Medulla oblongata (tissue), 1 donor: ENCODE results near the gene SYPL2.
"Not testable (repeated sequence)": the region's sequence is repeated elsewhere in the genome, so short reads cannot be mapped to it uniquely, and the experiment has no call there.

Experiments
- DNase-seq: peaks from one replicate; pipeline ENCODE4 v3.0.0-alpha.2; 2015; ENCODE audit errors: extremely low spot score

Gene SYPL2

DNA sequence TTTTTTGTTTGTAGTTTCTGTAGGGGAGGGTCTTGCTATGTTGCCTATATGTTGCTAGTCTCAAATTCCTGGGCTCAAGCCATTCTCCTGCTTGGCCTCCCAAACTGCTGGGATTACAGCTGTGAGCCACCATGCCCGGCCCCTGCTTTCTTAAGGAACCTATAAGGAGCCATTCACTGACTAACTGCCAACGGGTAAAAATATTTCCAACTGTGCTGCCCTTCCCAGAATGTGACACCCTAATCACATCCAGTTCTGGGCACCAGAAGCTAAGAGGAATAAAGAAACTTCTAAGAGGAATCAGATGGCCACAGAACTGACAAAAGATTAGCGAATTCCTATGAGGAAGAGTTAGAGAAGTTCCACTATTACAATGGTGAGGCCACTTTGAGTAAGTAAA, 6.4 kb downstream of the SYPL2 start:
- no peak for DNase-seq

DNA sequence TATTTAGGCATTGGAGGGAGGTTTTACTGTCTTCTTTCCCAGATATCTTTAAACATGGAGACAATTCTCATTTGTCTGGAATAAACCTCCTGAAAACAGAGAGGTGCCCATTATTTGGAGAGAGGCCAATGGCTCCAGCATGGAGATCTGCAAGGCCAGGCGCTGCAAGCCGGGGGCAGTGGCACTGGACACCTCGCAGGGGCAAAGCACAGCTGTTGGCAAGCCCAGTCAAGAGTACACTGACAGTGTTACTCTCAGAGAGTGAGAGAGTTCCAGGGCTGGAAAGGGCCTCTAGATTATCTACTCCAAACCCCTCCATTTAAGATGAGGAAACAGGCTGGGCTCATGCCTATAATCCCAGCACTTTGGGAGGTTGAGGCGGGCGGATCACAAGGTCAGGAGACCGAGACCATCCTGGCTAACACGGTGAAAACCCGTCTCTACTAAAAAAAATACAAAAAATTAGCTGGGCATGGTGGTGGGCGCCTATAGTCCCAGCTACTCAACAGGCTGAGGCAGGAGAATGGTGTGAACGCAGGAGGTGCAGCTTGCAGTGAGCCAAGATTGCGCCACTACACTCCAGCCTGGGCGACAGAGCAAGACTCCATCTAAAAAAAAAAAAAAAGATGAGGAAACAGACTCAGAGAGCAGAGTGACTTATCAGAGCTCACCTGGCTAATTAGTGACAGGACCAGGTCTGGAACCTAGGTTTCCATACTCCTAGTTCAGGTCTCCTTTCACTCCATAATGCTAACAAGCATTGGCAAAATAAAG, 7.1 kb downstream of the SYPL2 start:
- DNase-seq, result not testable (repeated sequence)

DNA sequence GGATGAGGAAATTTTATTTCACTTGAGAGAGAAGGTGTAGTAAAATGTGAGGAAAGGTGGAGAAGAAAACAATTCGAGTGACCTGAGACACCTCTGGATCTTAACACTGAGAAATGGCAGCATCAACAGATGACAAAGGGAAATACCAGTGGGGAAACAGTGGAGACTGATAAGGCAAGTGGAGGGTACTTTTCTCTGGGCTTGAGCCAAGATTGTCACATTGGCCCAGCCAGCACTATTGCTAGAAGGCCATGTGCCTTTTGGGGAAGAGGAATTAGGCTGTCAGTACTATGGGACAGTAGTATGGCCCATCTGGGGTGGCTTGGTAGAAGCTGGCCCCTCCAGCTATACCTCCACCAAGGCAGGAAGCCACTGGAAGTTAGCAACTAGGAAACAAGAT, 8.4 kb downstream of the SYPL2 start:
- no peak for DNase-seq

DNA sequence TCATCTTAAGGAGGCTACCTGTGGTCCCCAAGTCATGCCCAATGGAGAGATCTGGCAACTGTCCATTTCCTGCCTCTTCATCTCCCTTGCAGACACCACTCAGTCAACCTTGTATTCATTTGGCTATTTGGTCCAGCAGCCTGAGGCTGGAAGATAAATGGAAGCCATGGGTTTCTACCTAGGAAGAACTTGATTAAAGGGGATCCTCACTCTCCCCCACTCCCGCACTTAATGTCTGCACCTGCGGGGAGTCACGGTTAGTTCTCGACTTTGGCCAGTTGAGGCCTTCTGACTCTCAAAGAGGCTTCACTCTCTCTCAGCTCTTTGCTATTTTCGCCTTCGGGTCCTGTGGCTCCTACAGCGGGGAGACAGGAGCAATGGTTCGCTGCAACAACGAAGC, 8.9 kb downstream of the SYPL2 start:
- no peak for DNase-seq

DNA sequence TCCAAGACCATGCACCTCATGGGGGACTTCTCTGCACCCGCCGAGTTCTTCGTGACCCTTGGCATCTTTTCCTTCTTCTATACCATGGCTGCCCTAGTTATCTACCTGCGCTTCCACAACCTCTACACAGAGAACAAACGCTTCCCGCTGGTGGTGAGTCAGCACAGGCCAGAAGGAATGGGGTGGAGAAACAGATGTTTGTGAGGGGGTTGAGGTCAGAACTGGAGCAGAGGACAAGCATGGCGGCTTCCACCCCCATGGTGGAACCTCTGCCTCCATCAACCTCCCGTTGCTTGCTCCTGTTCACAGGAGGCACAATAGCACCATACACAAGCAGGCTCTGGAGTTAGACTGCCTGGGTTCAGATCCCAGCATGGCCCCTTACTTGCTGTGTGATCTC, 10.5 kb downstream of the SYPL2 start:
- DNase-seq, result no peak

DNA sequence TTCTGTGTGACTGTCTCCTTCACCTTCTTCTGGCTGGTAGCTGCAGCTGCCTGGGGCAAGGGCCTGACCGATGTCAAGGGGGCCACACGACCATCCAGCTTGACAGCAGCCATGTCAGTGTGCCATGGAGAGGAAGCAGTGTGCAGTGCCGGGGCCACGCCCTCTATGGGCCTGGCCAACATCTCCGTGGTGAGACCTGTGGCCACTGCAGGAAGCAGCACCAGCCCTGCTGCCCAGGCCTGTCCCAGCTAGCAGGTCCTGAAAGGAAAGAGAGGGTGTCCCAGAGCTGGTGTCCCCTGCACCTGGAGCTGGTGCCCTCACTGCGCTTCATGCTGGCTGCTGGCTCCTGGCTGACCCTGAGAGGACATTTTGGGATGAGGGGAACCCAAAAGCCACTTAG, 11.5 kb downstream of the SYPL2 start:
- DNase-seq, result no peak

DNA sequence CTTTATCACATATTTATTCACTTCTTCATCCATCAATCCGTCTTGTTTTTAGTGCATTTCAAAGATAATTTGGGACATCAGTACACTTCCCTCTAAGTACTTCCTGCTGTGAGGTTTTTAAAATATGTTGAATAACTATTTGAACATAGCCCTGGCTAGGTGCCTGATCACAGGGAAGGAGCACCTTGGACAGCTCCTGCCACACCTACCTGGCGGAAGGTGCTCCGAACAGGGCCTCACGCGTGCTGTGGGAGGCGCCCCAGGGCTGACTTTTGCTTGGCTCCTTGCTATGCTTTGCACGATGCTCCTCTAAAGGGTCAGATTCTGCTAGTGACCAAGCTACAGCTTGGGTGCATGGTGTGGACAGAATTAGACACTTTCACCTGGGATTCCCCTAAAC, 12.5 kb downstream of the SYPL2 start:
- DNase-seq, result no peak

DNA sequence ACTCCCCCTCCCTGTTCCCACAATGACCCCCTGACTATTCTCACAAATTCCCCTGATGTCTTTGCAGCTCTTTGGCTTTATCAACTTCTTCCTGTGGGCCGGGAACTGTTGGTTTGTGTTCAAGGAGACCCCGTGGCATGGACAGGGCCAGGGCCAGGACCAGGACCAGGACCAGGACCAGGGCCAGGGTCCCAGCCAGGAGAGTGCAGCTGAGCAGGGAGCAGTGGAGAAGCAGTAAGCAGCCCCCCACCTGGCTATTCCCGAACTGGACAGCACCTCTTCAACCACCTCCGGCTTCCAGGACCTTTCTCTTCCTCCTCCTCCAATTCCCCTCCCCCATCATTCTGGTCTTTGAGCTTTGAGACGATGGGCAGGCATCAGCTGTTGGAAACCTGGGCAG, 13.0 kb downstream of the SYPL2 start:
- no peak for DNase-seq

DNA sequence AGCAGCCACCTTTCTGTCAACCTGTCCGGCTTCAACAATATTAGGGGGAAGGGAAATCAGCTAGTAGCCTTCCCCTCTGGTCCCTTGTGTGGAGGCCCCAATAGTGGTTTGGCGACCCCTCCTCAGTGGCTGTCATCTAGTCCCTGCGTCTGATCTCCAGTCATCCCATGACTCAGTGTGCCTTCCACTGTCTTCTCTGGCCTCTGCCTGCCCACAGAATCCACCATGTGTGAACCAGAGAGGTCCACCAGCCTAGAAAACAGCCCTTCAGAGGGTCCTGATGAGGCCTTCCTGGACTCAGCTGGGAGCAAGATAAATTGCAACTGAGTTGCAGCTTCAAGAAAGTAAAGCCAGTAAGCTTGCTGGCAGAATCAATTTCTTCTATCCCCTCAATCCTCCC, 13.6 kb downstream of the SYPL2 start:
- no peak for DNase-seq

DNA sequence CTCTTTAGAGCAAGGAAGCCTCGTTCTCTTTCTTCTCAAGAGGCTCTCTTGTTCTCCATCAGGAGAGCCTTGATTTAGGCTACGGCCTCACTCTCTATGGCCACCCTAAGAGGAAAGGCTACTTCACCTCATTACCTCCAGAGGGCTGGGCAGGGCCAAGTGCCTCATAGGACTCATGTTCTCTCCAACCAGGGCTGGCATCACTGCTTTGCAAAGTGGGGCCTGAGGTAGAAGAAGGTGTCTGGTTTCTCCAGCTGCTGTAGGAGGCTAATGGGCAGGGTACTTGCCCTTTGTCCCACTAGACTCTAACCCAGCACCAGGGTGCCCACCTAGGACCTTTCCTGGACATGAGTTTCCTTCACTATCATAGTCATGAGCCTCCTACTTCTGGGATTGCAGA, 15.3 kb downstream of the SYPL2 start:
- no peak for DNase-seq

DNA sequence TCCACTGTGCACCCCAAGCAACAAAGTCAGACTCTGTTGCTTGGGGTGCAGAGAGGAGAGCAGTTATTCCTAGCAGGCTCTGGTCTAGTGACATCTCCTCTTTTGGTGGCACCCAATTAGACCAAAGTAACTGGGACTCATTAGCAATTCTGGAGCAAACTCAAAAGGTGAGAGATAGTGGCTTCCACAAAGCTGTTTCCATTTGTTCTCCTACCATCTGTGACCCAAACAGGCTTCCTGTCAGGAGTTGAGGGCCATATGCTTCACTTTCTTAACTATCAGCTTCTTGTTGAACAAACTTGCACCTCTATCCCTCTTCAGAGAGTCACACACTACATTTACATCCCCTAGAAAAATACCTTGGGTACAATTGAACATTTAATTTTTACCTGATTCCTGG, 15.9 kb downstream of the SYPL2 start:
- no peak for DNase-seq

DNA sequence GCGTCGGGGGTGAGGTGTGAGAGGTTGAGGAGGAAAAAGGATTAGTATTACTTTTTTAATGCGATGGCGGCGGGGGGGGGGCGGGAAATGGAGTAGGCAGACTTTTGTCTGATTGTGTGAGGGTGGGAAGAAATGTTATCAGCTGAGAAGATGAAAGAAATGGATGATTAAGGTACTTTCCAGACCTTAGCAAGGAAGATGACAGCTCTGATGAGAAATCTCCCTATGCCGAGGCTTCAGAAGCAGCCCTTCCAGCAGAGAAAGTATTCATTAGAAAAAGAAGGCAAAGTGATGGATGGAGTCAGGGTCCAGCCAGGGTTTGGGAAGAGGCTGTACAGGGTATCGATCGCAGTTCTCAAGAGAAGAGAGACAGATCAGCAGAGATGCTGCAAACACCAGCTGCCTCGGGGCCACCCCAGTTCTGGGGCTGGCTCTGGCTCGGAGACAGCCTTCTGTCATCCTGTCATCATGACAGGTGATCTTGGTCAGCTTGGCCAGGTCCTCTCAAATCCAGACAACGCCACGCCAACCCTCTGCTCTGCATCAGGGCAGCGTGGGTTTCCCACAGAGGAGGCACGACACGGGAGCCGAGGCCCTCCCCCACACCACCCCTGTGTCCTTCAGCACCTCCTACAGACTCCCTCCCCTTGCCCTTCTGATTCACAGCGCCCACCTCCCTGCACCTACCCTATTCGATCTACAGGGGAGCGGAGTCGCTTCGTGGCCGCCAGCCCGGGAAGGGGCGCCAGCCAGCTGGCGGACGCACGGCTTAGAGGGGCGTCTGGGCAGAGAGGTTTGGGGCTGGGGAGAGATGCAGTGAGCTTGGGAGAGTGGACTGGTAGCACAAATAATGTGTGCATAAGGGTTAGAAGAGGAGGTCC, 16.7 kb downstream of the SYPL2 start:
- no peak for DNase-seq

DNA sequence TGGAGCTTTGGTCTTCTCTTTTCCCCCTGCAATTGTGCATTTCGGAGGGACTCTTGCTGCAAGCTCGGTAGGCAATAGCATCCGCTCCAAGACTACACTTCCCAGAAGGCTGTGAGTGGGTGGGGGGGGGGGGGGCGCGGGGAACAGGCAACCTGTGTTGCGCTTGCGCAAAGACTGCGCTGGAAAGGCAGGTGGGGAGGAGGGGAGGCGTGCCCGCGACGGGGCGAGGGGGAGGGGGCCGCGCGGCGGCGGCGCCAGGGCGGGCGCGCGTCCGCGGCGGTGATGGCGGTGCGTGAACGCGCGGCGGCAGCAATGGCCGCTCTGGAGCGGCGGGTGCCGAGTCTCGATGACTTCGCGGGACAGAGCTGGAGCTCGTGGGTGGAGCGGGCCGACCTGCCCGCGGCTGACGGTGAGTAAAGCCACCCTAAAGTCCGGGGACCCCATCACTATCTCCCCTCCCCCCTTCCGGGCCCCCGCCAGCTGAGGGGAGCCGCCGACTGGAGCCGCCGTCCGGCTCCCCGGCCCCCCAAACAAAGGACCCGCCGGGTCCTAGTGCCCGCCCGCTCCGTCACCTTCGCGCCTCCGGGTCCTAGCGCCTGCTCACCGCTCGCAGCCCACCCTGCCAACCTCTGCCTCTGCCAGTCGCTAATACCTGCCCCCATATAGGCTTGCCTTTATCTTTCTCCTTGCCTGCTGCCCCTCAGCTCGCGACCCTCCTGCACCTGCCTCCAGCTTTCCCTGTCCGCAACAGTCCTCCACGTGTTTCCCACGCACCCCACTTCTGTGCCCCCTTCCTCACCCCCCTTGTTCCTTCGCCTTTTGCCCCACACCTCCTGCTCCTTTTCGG, 17.5 kb downstream of the SYPL2 start, which contains the start of gene ATXN7L2:
ATXN7L2 (plus strand) TSS at position 234 of the 847 bp plus-strand sequence; CDS start at position 283, 49 bp downstream.
- peak; percentile 91 for DNase-seq

DNA sequence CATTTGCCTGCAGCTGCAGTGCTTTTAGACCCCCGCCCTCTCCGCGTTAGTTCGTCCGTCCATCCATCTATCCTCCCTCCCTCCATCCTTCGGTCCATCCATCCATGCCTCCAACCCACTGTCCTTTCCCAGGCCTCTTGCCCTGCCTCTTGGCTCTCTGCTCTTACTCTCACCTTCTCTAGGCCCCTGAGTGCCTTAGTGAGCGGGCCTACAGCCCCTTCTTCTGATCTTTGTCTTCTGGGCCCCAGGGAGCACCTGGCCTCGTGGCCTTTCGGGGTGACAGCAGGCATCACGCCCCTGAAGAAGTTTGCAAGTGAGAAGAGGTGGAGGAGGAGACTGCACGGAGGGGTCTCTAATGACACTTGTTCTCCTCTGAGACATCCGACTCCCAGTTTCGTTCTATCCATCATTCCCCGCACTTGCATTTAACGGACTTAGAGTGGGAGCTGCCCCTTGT, 18.2 kb downstream of the SYPL2 start:
- no peak for DNase-seq

DNA sequence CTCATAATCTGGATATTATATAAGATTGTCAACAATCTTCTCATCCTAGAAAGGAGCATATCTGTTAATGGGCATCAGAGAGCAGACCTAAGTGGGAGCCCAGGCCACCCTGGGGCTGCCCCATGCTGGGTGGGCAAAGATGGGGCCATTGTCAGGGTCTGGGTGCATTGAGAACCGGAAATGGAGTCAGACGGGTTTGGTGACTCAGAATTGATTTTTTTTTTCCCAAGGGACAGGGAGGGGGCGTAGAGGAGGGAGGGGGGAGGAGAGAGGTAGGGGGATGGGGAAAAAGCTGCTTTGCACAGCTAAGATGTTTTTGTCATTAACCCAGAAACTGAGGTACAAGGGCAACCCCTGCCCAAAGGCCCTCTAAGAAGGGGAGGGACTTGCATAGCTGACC, 18.7 kb downstream of the SYPL2 start:
- DNase-seq, result no peak

DNA sequence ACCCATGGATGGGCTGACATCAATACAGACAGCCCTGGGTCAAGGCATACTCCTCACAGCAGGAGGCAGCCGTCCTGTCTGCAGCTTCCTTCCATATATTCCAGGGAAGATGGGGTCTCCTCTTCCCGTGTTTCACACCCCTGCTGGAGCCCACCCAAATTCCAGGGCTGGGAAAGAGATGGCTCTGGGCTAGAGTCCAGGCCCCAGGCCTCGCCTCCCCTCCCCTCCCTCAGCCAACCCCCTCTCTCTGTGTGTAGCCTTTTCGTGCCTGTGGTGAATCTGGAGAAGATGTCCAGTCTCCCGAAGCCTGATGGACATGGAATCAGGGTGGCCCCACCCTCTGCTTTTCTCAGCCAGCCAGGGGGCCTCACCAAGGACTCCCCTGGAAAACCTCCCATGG, 20.9 kb downstream of the SYPL2 start:
- DNase-seq, result no peak

DNA sequence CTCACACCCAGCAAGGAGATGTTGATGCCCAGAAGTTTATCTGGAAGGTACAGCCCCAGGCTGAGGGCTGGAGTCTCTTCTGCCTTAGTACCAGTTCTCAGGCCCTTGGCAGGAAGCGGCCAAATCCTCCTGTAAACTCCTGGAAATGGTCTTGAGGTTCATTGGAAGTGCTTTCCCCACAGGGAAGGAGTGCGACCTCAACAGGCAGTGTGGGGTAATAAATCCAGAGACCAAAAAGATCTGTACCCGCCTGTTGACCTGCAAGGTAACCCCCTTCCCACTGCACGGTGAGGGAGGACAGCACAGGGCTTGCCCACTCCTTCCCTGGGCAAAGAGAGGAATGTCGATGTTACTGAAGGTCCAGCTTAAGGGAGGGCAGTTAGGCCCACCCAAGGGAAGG, 21.9 kb downstream of the SYPL2 start:
- no peak for DNase-seq

DNA sequence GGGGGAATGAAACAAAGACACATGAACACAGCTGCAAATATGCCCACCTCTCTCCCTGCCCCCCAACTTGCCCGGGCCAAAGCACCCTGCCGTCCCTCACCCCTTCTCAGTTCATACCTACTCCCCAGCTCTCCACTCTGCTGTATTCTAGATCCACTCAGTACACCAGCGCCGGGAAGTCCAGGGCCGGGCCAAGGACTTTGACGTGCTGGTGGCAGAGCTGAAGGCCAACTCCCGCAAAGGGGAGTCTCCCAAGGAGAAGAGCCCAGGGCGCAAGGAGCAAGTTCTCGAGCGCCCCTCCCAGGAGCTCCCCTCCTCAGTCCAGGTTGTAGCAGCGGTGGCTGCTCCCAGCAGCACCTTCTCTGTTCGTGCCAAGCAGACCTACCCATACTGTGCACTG, 22.4 kb downstream of the SYPL2 start:
- no peak for DNase-seq

DNA sequence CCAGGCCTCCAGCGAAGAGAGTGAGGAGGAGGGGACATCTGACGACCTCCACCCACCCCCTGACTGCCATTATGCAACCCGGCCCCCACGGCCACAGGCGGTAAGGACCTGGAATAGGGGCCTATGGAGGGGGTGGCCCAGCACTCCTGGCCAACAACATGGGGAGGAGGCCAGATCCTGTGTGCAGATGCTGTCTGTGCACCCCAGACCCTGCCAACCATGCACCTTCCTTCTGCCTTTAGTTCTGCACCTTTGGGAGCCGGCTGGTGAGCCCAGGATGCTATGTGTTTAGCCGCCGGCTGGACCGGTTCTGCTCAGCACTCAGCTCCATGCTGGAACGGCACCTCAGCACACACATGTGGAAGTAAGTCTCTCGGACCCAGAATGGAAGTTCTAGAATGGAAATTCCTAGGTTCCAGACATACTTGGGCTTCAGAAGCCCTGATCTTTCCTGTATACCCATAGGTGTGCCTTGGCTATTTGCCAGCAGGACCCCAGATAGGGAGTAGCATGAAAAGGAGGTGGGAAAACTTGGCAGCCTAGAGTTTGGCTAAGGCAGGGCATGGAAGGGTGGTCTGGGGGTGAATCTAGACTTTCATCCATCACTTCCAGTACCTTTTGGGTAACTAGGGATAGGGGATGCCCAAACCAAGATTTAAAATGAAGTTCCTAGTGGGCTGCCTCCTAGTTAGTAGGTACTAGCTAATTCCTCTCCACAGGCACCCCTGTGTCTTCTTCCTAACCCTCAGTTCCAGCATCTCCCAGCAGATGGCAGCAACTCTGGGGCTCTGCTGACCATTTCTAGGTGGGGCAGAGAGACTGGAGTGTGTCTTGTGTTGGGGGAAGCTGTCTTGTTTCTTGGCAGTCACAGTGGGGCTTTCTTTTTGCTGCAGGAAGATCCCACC, 23.9 kb downstream of the SYPL2 start:
- peak; percentile 84 for DNase-seq

DNA sequence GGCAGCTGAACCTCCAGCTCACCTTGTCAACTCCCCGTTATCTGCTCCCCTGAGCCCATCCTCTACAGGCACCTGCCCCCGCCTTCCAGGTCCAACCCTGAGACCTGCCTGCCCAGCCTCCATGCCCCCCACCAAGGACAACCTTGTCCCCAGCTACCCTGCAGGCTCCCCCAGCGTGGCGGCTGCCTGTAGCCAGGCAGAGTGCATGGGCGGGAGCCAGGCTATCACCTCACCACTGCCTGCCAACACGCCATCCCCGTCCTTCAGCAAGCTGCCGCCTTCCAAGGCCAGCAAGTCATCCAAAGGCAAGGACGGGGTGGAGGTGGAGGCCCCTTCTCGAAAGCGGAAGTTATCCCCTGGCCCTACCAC, 24.6 kb downstream of the SYPL2 start:
- DNase-seq, result no peak

DNA sequence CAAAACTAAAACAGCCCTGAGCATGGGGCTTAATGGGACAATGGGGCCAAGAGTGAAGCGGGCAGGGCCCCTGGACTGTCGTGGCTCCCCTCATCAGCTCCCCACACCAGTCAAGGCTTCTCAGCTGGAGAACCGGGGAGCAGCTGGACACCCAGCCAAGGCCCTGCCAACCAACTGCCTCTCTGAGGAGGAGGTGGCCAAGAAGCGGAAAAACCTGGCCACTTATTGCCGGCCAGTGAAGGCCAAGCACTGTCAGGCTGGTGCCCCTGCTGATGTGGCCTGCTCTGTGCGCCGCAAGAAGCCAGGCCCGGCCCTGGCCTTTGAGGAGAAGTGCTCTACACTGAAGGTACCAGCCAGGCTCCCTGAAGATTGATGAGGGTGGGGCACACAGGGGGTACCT, 25.0 kb downstream of the SYPL2 start:
- DNase-seq, result no peak
